ENCODE data around the gene HBA2. TPM values are rescaled to one million over a fixed set of nuclear protein-coding genes. Genes with fewer than 3 reads are reported as not detected.
"Not testable (repeated sequence)": the region's sequence is repeated elsewhere in the genome, so short reads cannot be mapped to it uniquely, and the experiment has no call there.

Gene HBA2
- total RNA-seq, 1 experiment from 2014 or later = not detected

DNA sequence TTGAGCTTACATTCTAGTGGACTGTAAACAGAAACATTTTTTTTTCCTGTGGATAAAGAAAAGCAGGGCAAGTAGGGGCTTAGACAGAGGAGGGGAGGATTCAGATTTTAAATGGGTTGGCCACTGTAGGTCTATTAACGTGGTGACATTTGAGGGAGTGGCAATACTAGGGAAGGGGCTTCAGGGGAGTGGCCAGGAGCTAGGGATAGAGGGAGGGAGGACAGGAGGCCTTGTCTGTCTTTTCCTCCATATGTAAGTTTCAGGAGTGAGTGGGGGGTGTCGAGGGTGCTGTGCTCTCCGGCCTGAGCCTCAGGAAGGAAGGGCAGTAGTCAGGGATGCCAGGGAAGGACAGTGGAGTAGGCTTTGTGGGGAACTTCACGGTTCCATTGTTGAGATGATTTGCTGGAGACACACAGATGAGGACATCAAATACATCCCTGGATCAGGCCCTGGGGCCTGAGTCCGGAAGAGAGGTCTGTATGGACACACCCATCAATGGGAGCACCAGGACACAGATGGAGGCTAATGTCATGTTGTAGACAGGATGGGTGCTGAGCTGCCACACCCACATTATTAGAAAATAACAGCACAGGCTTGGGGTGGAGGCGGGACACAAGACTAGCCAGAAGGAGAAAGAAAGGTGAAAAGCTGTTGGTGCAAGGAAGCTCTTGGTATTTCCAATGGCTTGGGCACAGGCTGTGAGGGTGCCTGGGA, 13.4 kb upstream of the HBA2 start:
- ChIA-PET POLR2A (interaction anchor here (0.8 kb wide), 1 partner anchor 26 kb away, joined by 4 read pairs; no protein-coding TSS in a partner anchor), CTCF (no interaction called here)
- no TSS peak for BruUV-seq (replicated peaks)
- H3K36me3 ChIP-seq (ENCODE audit: control insufficient read depth, insufficient read depth, low read length) = no peaks in the 10 kb centered on the region
- intact Hi-C loops (cut with micrococcal nuclease; ENCODE audit: unreplicated experiment) = no loop called here
- TF ChIP-seq POLR2AphosphoS5 (IDR thresholded peaks at IDR 0.05; ENCODE audit: low read depth, low read length) = no peak
- TF ChIP-seq TCF7L2 (IDR thresholded peaks at IDR 0.05; ENCODE audit: low read depth, low read length) = no peak
- no peak for TF ChIP-seq CTCF (IDR thresholded peaks at IDR 0.05)
- H3K9me3 ChIP-seq (ENCODE audit: control insufficient read depth, insufficient read depth, low read depth, low read length) = no peaks in the 10 kb centered on the region
- H3K4me3 ChIP-seq (ENCODE audit: low read depth in 2 of 2, low read length in 2 of 2) = no peak overlapping the region
- in situ Hi-C loops (cut with HindIII; ENCODE audit: low pct_unique_long_range_greater_than_20kb, low sequenced_read_pairs) = no loop called here
- ATAC-seq (no peak), DNase-seq (ENCODE audit: low read depth, low spot score) (no peak)
- no peak overlapping the region for H3K27ac ChIP-seq (ENCODE audit: low read length)
- no peaks in the 10 kb centered on the region for H3K27me3 ChIP-seq (ENCODE audit: control insufficient read depth, insufficient read depth, low read length)
- peaks cover 4% of the 10 kb centered on the region for H3K4me1 ChIP-seq (ENCODE audit: control insufficient read depth, insufficient read depth, low read length)

DNA sequence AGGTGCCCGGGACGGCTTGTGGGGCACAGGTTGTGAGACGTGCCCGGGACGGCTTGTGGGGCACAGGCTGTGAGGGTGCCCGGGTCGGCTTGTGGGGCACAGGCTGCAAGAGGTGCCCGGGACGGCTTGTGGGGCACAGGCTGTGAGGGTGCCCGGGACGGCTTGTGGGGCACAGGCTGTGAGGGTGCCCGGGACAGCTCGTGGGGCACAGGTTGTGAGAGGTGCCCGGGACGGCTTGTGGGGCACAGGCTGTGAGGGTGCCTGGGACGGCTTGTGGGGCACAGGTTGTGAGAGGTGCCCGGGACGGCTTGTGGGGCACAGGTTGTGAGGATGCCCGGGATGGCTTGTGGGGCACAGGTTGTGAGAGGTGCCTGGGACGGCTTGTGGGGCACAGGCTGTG, 12.4 kb upstream of the HBA2 start:
- BruUV-seq (replicated peaks); H3K4me1 ChIP-seq (ENCODE audit: control insufficient read depth, insufficient read depth, low read length); H3K27ac ChIP-seq (ENCODE audit: low read length); DNase-seq (ENCODE audit: low read depth, low spot score); in situ Hi-C loops (cut with HindIII; ENCODE audit: low pct_unique_long_range_greater_than_20kb, low sequenced_read_pairs); POLR2A ChIA-PET; CTCF ChIA-PET; intact Hi-C loops (cut with micrococcal nuclease; ENCODE audit: unreplicated experiment); H3K4me3 ChIP-seq (ENCODE audit: low read depth in 2 of 2, low read length in 2 of 2); H3K27me3 ChIP-seq (ENCODE audit: control insufficient read depth, insufficient read depth, low read length); H3K36me3 ChIP-seq (ENCODE audit: control insufficient read depth, insufficient read depth, low read length); H3K9me3 ChIP-seq (ENCODE audit: control insufficient read depth, insufficient read depth, low read depth, low read length); ATAC-seq: not testable (repeated sequence)

GRCh38 chr16:160691-161190, 11.9 kb upstream of the HBA2 start:
- no peak for DNase-seq (ENCODE audit: low read depth, low spot score)
- Histone ChIP-seq H3K4me1 (ENCODE audit: control insufficient read depth, insufficient read depth, low read length) (no peaks in the 10 kb centered on the region), H3K4me3 (ENCODE audit: low read depth in 2 of 2, low read length in 2 of 2) (no peak overlapping the region), H3K27me3 (ENCODE audit: control insufficient read depth, insufficient read depth, low read length) (no peaks in the 10 kb centered on the region), H3K36me3 (ENCODE audit: control insufficient read depth, insufficient read depth, low read length) (no peaks in the 10 kb centered on the region), H3K9me3 (ENCODE audit: control insufficient read depth, insufficient read depth, low read depth, low read length) (no peaks in the 10 kb centered on the region), H3K27ac (ENCODE audit: low read length) (no peak overlapping the region)
- intact Hi-C loops (cut with micrococcal nuclease; ENCODE audit: unreplicated experiment) (no loop called here), in situ Hi-C loops (cut with HindIII; ENCODE audit: low pct_unique_long_range_greater_than_20kb, low sequenced_read_pairs) (no loop called here)
- POLR2A ChIA-PET = no interaction called here
- ATAC-seq = no peak
- no TSS peak for BruUV-seq (replicated peaks)
- CTCF ChIA-PET = interaction anchor here (0.8 kb wide), 1 partner anchor 54 kb away, joined by 3 read pairs; no protein-coding TSS in a partner anchor
- TF ChIP-seq POLR2AphosphoS5 (IDR thresholded peaks at IDR 0.05; ENCODE audit: low read depth, low read length) (no peak), SIN3A (IDR thresholded peaks at IDR 0.05; ENCODE audit: borderline replicate concordance, insufficient read depth, low read depth, low read length) (no peak), TCF7L2 (IDR thresholded peaks at IDR 0.05; ENCODE audit: low read depth, low read length) (no peak), CTCF (IDR thresholded peaks at IDR 0.05) (no peak)
- TF ChIP-seq, protein P1, sequence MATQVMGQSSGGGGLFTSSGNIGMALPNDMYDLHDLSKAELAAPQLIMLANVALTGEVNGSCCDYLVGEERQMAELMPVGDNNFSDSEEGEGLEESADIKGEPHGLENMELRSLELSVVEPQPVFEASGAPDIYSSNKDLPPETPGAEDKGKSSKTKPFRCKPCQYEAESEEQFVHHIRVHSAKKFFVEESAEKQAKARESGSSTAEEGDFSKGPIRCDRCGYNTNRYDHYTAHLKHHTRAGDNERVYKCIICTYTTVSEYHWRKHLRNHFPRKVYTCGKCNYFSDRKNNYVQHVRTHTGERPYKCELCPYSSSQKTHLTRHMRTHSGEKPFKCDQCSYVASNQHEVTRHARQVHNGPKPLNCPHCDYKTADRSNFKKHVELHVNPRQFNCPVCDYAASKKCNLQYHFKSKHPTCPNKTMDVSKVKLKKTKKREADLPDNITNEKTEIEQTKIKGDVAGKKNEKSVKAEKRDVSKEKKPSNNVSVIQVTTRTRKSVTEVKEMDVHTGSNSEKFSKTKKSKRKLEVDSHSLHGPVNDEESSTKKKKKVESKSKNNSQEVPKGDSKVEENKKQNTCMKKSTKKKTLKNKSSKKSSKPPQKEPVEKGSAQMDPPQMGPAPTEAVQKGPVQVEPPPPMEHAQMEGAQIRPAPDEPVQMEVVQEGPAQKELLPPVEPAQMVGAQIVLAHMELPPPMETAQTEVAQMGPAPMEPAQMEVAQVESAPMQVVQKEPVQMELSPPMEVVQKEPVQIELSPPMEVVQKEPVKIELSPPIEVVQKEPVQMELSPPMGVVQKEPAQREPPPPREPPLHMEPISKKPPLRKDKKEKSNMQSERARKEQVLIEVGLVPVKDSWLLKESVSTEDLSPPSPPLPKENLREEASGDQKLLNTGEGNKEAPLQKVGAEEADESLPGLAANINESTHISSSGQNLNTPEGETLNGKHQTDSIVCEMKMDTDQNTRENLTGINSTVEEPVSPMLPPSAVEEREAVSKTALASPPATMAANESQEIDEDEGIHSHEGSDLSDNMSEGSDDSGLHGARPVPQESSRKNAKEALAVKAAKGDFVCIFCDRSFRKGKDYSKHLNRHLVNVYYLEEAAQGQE (IDR thresholded peaks at IDR 0.05; ENCODE audit: insufficient read depth in 1 of 2, low read depth in 2 of 2, low read length in 1 of 2) = no peak
